Esophagus squamous epithelium (tissue), 5 donors: ENCODE results near the gene LTBP3. TPM values are rescaled to one million over a fixed set of nuclear protein-coding genes. Genes with fewer than 3 reads are reported as not detected.

ENCODE experiments used
- DNase-seq: peaks from one replicate; lab custom pipeline; 2025; lab: John Stamatoyannopoulos, UW
- H3K27ac ChIP-seq, 4 donors: fragments of 200-600 bp; sonication (generic); one replicate each; pipeline ENCODE4 v1.5.1; 2016 to 2019; ENCODE audit warnings: mild to moderate bottlenecking in 1 of 4
- H3K27me3 ChIP-seq, 4 donors: fragments of 200-600 bp; sonication (generic); 1 replicate in 3 of 4; 2 replicates in 1 of 4; pipeline versions ENCODE4 v1.5.1 to v1.6.0; 2017 to 2021; ENCODE audit warnings: antibody characterized with exemption in 1 of 4
- H3K36me3 ChIP-seq, 3 donors: fragments of 200-600 bp; sonication (generic); one replicate each; pipeline ENCODE4 v1.5.1; 2016 to 2019
- H3K4me1 ChIP-seq, 3 donors: fragments of 200-600 bp; sonication (generic); one replicate each; pipeline ENCODE4 v1.5.1; 2017 to 2019
- H3K4me3 ChIP-seq, 4 donors: fragments of 200-600 bp; sonication (generic); 1 replicate in 3 of 4; 2 replicates in 1 of 4; pipeline ENCODE4 v1.5.1; 2016 to 2019; ENCODE audit warnings: mild to moderate bottlenecking in 2 of 4, moderate library complexity in 1 of 4
- H3K9me3 ChIP-seq, 3 donors: fragments of 200-600 bp; sonication (generic); one replicate each; pipeline ENCODE4 v1.5.1; 2016 to 2019
- POLR2A ChIP-seq, 4 donors: fragments of 450-650 bp; IDR thresholded peaks; one replicate each; pipeline ENCODE4 v1.6.1; 2017; ENCODE audit warnings: antibody characterized with exemption in 4 of 4, mild to moderate bottlenecking in 4 of 4, moderate library complexity in 3 of 4
- WGBS, 2 donors: methylation state at CpG; one replicate each; pipeline ENCODE4 v1.1.5; 2018; 5-methylcytosine and 5-hydroxymethylcytosine counted together
- intact Hi-C: fragments of 100-400 bp; cut with DNase I; formaldehyde crosslinking; loops from one replicate; pipeline ENCODE4 v1.15.0; 2022
- total RNA-seq, 4 donors: library from RNA; depleted of rRNA; stranded (reverse); fragments of >200 nt; gene quantifications; one replicate each; pipeline ENCODE4 v1.1.0, GENCODE V29; 2016
- TF ChIP-seq, protein P1 (sequence below), 6 experiments: fragments of 450-650 bp in 4 of 6; fragments of 200-600 bp in 2 of 6; sonication (generic) in 2 of 6; IDR thresholded peaks; one replicate each; pipeline ENCODE4 v1.5.1; 2016 to 2019; ENCODE audit warnings: antibody characterized with exemption in 6 of 6, mild to moderate bottlenecking in 4 of 6, moderate library complexity in 4 of 6
- donor health status: DM: yes; HTN: yes; CAD: no.

The LTBP3 gene
- total RNA-seq, 4 donors from 2014 or later: 28.1 to 87.5 (median 54.0) TPM

DNA sequence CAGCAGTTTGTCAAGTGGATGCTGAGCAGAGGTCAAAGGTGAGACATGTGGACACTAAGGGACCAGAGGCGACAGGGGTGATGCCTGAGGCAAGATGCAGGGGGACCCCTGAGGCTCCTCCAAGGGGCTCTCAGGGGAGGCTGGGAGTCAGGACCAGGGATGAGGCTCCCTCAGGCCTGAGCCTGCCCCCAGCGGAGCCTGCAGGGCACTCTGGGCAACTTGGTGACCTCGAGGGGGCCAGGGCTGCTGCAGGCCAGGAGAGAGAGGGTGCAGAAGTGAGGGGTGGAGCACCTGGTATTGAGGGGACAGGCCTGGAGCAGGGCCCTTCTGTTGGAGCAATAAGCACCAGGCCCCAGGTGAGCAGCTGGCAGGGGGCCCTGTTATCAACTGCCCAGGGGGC lies 23.8 kb upstream of the LTBP3 start:
- no peaks in the 10 kb centered on the region for H3K27me3 ChIP-seq
- 94 to 100% methylated on average over 1 to 2 of the region's 3 CpGs for WGBS, 2 donors
- H3K27ac ChIP-seq: peak overlapping the region in 2 of 4 donors; percentile 22 to 33
- peaks cover 28 to 71% (median 41%) of the 10 kb centered on the region in 3 donors for H3K4me1 ChIP-seq
- no peak for DNase-seq
- H3K36me3 ChIP-seq: peaks cover 27 to 92% (median 39%) of the 10 kb centered on the region in 3 donors
- intact Hi-C loops: no loop called here
- TF ChIP-seq POLR2A (IDR thresholded peaks at IDR 0.05): no peak
- TF ChIP-seq, protein P1, sequence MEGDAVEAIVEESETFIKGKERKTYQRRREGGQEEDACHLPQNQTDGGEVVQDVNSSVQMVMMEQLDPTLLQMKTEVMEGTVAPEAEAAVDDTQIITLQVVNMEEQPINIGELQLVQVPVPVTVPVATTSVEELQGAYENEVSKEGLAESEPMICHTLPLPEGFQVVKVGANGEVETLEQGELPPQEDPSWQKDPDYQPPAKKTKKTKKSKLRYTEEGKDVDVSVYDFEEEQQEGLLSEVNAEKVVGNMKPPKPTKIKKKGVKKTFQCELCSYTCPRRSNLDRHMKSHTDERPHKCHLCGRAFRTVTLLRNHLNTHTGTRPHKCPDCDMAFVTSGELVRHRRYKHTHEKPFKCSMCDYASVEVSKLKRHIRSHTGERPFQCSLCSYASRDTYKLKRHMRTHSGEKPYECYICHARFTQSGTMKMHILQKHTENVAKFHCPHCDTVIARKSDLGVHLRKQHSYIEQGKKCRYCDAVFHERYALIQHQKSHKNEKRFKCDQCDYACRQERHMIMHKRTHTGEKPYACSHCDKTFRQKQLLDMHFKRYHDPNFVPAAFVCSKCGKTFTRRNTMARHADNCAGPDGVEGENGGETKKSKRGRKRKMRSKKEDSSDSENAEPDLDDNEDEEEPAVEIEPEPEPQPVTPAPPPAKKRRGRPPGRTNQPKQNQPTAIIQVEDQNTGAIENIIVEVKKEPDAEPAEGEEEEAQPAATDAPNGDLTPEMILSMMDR (IDR thresholded peaks at IDR 0.05): no peak
- H3K9me3 ChIP-seq: no peaks in the 10 kb centered on the region
- H3K4me3 ChIP-seq: no peak overlapping the region

DNA sequence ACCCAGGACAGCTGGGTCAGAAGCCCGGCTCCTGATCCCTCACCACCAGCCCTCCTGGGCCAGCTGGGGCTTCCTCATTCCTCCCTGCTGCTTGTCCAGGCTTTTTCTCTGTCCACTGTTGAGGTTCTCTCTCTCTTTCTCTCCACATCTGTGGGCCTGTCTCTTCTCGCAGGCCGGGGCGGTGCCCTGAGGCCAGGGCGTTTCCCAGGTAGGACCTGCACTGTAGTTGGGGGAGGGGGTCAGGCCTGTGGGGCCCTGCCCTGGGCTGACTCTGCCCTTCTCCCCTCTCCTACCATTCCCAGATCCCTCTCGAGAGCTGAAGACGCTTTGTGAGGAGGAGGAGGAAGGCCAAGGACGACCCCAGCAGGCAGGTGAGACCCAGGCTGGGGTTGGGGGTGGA lies 22.6 kb upstream of the LTBP3 start:
- no peak for DNase-seq
- Histone ChIP-seq H3K4me3 (no peak overlapping the region), H3K4me1 (peaks cover 19 to 68% (median 41%) of the 10 kb centered on the region in 3 donors), H3K27ac (peak overlapping the region in 1 of 4 donors; percentile 22), H3K9me3 (no peaks in the 10 kb centered on the region), H3K27me3 (no peaks in the 10 kb centered on the region), H3K36me3 (peaks cover 27 to 80% (median 34%) of the 10 kb centered on the region in 3 donors)
- intact Hi-C loops: no loop called here
- WGBS, 2 donors: 40 to 87% methylated on average over 1 to 6 of the region's 8 CpGs
- TF ChIP-seq, protein P1 (IDR thresholded peaks at IDR 0.05): no peak
- no peak for TF ChIP-seq POLR2A (IDR thresholded peaks at IDR 0.05)

DNA sequence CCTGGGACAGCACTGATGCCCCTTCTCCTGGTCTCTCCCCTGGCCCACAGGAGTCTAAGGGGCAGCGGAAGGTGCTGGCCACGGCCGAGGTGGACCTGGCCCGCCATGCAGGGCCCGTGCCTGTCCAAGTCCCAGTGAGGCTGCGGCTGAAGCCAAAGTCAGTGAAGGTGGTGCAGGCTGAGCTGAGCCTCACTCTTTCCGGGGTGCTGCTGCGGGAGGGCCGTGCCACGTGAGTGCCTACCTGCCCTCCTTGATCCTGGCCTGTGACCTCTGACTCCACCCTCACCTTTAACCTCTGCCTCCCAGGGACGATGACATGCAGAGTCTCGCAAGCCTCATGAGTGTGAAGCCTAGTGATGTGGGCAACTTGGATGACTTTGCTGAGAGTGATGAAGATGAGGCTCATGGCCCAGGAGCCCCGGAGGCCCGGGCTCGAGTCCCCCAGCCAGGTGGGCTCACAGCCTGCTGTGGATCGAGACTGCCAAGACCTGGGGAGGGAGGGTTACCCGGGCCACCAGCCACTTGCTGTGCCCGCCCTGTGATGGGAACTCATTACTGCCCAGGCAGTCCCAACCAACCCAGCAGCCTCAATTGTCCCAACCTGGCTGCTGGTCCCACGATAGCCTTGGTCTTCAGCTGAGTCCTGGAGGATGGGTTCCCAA lies 22.0 kb upstream of the LTBP3 start:
- peaks cover 22 to 68% (median 41%) of the 10 kb centered on the region in 3 donors for H3K4me1 ChIP-seq
- no peak overlapping the region for H3K4me3 ChIP-seq
- peak overlapping the region in 1 of 4 donors; percentile 22 for H3K27ac ChIP-seq
- peaks cover 27 to 74% (median 30%) of the 10 kb centered on the region in 3 donors for H3K36me3 ChIP-seq
- TF ChIP-seq, protein P1 (IDR thresholded peaks at IDR 0.05): no peak
- TF ChIP-seq POLR2A (IDR thresholded peaks at IDR 0.05): no peak
- H3K9me3 ChIP-seq: no peaks in the 10 kb centered on the region
- 90 to 94% methylated on average over 7 to 9 of the region's 19 CpGs for WGBS, 2 donors
- no peak for DNase-seq
- no peaks in the 10 kb centered on the region for H3K27me3 ChIP-seq
- intact Hi-C loops: no loop called here

DNA sequence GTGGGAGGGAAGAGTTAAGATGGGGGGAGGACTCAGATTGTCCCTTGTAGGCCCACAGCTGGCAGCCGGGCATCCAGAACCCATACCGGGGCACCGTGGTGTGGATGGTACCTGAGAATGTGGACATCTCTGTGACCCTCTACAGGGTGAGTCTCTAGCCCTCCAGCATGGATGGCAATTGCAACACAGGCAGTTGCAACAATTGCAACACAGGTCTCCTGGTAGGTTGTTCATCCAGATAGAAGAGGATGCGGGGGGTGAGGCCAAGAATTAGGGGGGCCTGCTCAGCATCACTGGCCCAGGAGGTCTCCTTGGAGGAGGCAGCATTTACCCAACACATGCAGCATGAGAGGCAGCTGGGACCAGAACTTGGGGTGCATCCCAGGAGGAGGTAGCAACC lies 21.1 kb upstream of the LTBP3 start:
- H3K36me3 ChIP-seq: peaks cover 27 to 65% (median 30%) of the 10 kb centered on the region in 3 donors
- no peak overlapping the region for H3K4me3 ChIP-seq
- DNase-seq: no peak
- intact Hi-C loops: no loop called here
- peaks cover 27 to 68% (median 36%) of the 10 kb centered on the region in 3 donors for H3K4me1 ChIP-seq
- no peaks in the 10 kb centered on the region for H3K27me3 ChIP-seq
- no peaks in the 10 kb centered on the region for H3K9me3 ChIP-seq
- TF ChIP-seq POLR2A (IDR thresholded peaks at IDR 0.05): no peak
- TF ChIP-seq, protein P1 (IDR thresholded peaks at IDR 0.05): no peak
- peak overlapping the region in 3 of 4 donors; percentile 97 to 99 (median 98) for H3K27ac ChIP-seq
- WGBS, 2 donors: 78 to 98% methylated on average over 4 of the region's 4 CpGs

DNA sequence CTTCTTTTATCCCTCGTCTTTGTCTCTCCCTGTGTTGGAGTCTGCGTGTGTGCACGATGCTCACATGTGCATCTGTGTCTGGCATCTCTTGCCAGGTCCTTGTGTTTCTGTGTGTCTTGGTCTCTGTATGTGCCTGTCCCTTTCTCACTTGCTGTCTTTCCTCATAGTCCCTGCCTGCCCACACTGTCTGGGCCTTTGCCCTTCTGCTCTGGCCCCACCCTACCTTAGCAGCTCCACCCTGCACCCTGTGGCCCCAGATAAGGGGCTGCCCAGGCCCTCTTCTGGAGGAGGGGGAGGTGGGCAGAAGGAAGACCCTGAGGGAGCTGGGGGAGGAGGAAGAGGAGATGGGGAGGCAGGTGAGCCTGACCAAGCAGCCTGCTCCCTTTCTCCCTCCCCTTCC lies 20.5 kb upstream of the LTBP3 start:
- intact Hi-C loops: no loop called here
- Histone ChIP-seq H3K9me3 (no peaks in the 10 kb centered on the region), H3K36me3 (peaks cover 27 to 59% (median 30%) of the 10 kb centered on the region in 3 donors), H3K4me1 (peaks cover 28 to 66% (median 39%) of the 10 kb centered on the region in 3 donors), H3K4me3 (no peak overlapping the region), H3K27me3 (no peaks in the 10 kb centered on the region), H3K27ac (peak overlapping the region in 3 of 4 donors; percentile 97 to 99 (median 98))
- DNase-seq: no peak
- TF ChIP-seq POLR2A (IDR thresholded peaks at IDR 0.05): no peak
- TF ChIP-seq, protein P1 (IDR thresholded peaks at IDR 0.05): no peak
- WGBS, 2 donors: 78 to 96% methylated on average over 3 of the region's 3 CpGs
